Prostate gland (tissue), 2 donors: ENCODE data around the gene TAAR2.
"Not testable (repeated sequence)": the region's sequence is repeated elsewhere in the genome, so short reads cannot be mapped to it uniquely, and the experiment has no call there.

ENCODE experiments used
- POLR2A ChIP-seq: fragments of 450-650 bp; IDR thresholded peaks from one replicate; pipeline ENCODE4 v1.6.1; 2016; ENCODE audit warnings: antibody characterized with exemption, mild to moderate bottlenecking
- TF ChIP-seq, protein P1 (sequence below), 4 experiments: fragments of 200-600 bp in 2 of 4; fragments of 450-650 bp in 2 of 4; sonication (generic) in 2 of 4; IDR thresholded peaks; 1 replicate in 3 of 4; 2 replicates in 1 of 4; pipeline ENCODE4 v1.5.1; 2016 to 2019; ENCODE audit warnings: antibody characterized with exemption in 4 of 4, mild to moderate bottlenecking in 2 of 4, moderate library complexity in 2 of 4

GRCh38 chr6:132635288-132635687 lies 11.2 kb upstream of the TAAR2 start:
- TF ChIP-seq, protein P1, sequence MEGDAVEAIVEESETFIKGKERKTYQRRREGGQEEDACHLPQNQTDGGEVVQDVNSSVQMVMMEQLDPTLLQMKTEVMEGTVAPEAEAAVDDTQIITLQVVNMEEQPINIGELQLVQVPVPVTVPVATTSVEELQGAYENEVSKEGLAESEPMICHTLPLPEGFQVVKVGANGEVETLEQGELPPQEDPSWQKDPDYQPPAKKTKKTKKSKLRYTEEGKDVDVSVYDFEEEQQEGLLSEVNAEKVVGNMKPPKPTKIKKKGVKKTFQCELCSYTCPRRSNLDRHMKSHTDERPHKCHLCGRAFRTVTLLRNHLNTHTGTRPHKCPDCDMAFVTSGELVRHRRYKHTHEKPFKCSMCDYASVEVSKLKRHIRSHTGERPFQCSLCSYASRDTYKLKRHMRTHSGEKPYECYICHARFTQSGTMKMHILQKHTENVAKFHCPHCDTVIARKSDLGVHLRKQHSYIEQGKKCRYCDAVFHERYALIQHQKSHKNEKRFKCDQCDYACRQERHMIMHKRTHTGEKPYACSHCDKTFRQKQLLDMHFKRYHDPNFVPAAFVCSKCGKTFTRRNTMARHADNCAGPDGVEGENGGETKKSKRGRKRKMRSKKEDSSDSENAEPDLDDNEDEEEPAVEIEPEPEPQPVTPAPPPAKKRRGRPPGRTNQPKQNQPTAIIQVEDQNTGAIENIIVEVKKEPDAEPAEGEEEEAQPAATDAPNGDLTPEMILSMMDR (IDR thresholded peaks at IDR 0.05): not testable (repeated sequence)
- not testable (repeated sequence) for TF ChIP-seq POLR2A
